Neural cell (in vitro differentiated cells): Measurements from ENCODE around the gene SPTBN1. TPM values are rescaled to one million over a fixed set of nuclear protein-coding genes. Genes with fewer than 3 reads are reported as not detected.
"Not testable (repeated sequence)": the region's sequence is repeated elsewhere in the genome, so short reads cannot be mapped to it uniquely, and the experiment has no call there.

Source experiments
- H2AFZ ChIP-seq: fragments of 200-600, 300-800 bp; sonication (generic), shearing (Covaris generic); 2 replicates; pipeline ENCODE4 v1.6.0; 2014; ENCODE audit warnings: low read depth, mild to moderate bottlenecking, antibody characterized with exemption, low read length, moderate library complexity
- H3F3A ChIP-seq: fragments of 200-600 bp; shearing (Covaris generic); 2 replicates; pipeline ENCODE4 v1.6.1; 2016; ENCODE audit warnings: mild to moderate bottlenecking, moderate library complexity, mixed read lengths, antibody characterized with exemption, low read length; ENCODE audit not compliant: insufficient read depth, poor library complexity, severe bottlenecking
- H3K27ac ChIP-seq: fragments of 200-600, 300-800 bp; sonication (generic), shearing (Covaris generic); 2 replicates; pipeline ENCODE4 v1.5.1; 2014; ENCODE audit warnings: mild to moderate bottlenecking, low read length, moderate library complexity
- H3K27me3 ChIP-seq: fragments of 300-800, 200-600 bp; sonication (generic), shearing (Covaris generic); 2 replicates; pipeline ENCODE4 v1.6.0; 2014; ENCODE audit warnings: mild to moderate bottlenecking, low read depth, low read length, moderate library complexity; ENCODE audit not compliant: insufficient read depth
- H3K36me3 ChIP-seq: fragments of 300-800, 200-600 bp; sonication (generic), shearing (Covaris generic); 2 replicates; pipeline ENCODE4 v1.5.1; 2014; ENCODE audit warnings: mild to moderate bottlenecking, antibody characterized with exemption, low read length, moderate library complexity; ENCODE audit not compliant: insufficient read depth
- H3K4me2 ChIP-seq: fragments of 300-800, 200-600 bp; sonication (generic), shearing (Covaris generic); 2 replicates; pipeline ENCODE4 v1.6.0; 2014; ENCODE audit warnings: mild to moderate bottlenecking, low read length
- H3K4me3 ChIP-seq: fragments of 300-800, 200-600 bp; sonication (generic), shearing (Covaris generic); 2 replicates; pipeline ENCODE4 v1.5.1; 2014; ENCODE audit warnings: mild to moderate bottlenecking, low read length, moderate library complexity
- H3K79me2 ChIP-seq: fragments of 200-600 bp; shearing (Covaris generic); replicated peaks from 2 replicates; pipeline ENCODE4 v1.6.0; 2014; ENCODE audit warnings: mild to moderate bottlenecking, low read length, moderate library complexity; ENCODE audit not compliant: insufficient read depth
- H3K9ac ChIP-seq: fragments of 300-800, 200-600 bp; sonication (generic), shearing (Covaris generic); 2 replicates; pipeline ENCODE4 v1.6.1; 2016; ENCODE audit warnings: mild to moderate bottlenecking, low read length, mixed read lengths
- H3K9me2 ChIP-seq: fragments of 200-600 bp; shearing (Covaris generic); 2 replicates; pipeline ENCODE4 v1.6.1; 2016; ENCODE audit warnings: mild to moderate bottlenecking, low read length, mixed read lengths; ENCODE audit not compliant: insufficient read depth
- H3K9me3 ChIP-seq: fragments of 200-600, 300-800 bp; sonication (generic), shearing (Covaris generic); 2 replicates; pipeline ENCODE4 v1.6.1; 2016; ENCODE audit warnings: mild to moderate bottlenecking, mixed run types, low read length, moderate library complexity, mixed read lengths
- H4K20me1 ChIP-seq: fragments of 200-600 bp; shearing (Covaris generic); 2 replicates; pipeline ENCODE4 v1.6.1; 2016; ENCODE audit warnings: mild to moderate bottlenecking, mixed run types; ENCODE audit not compliant: insufficient read depth
- EP300 ChIP-seq: fragments of 450-650 bp; conservative IDR thresholded peaks from 2 replicates; pipeline ENCODE4 v1.6.1; 2014; ENCODE audit warnings: antibody characterized with exemption, mild to moderate bottlenecking, moderate library complexity; ENCODE audit not compliant: poor library complexity, severe bottlenecking
- EZH2 ChIP-seq: fragments of 200-600, 300-800 bp; shearing (Covaris generic), sonication (generic); IDR thresholded peaks from 2 replicates; pipeline ENCODE4 v1.6.1; 2014; ENCODE audit warnings: antibody characterized with exemption, low read length, borderline replicate concordance, mild to moderate bottlenecking; ENCODE audit not compliant: insufficient read depth, poor library complexity, severe bottlenecking
- MXI1 ChIP-seq: fragments of 450-650 bp; conservative IDR thresholded peaks from 2 replicates; pipeline ENCODE4 v1.6.1; 2014; ENCODE audit warnings: antibody characterized with exemption, mild to moderate bottlenecking; ENCODE audit not compliant: poor library complexity, severe bottlenecking
- POLR2AphosphoS5 ChIP-seq: IDR thresholded peaks from 2 replicates; pipeline ENCODE4 v1.6.1; 2012
- RAD21 ChIP-seq: fragments of 450-650 bp; conservative IDR thresholded peaks from 2 replicates; pipeline ENCODE4 v1.6.1; 2014; ENCODE audit warnings: antibody characterized with exemption, mild to moderate bottlenecking, moderate library complexity
- SMC3 ChIP-seq: fragments of 450-650 bp; conservative IDR thresholded peaks from 2 replicates; pipeline ENCODE4 v1.6.1; 2014; ENCODE audit warnings: antibody characterized with exemption, mild to moderate bottlenecking, moderate library complexity; ENCODE audit not compliant: poor library complexity
- TAF1 ChIP-seq: IDR thresholded peaks from 2 replicates; pipeline ENCODE4 v1.6.1; 2012; ENCODE audit warnings: low read depth
- polyA plus RNA-seq: library from polyadenylated mRNA; depleted of rRNA; stranded (reverse); fragments of >200 nt; gene quantifications from 2 replicates; pipeline ENCODE4 v1.2.3, GENCODE V29; 2014
- TF ChIP-seq, protein P1 (sequence below): fragments of 450-650 bp; IDR thresholded peaks from 2 replicates; pipeline ENCODE4 v1.5.1; 2014; ENCODE audit warnings: antibody characterized with exemption, mild to moderate bottlenecking, moderate library complexity; ENCODE audit not compliant: poor library complexity, severe bottlenecking
- TF ChIP-seq, protein P2 (sequence below): IDR thresholded peaks from 2 replicates; pipeline ENCODE4 v1.6.1; 2012; ENCODE audit warnings: borderline replicate concordance

Gene SPTBN1
- polyA plus RNA-seq, 1 donor from 2014 or later = 92.1 TPM

DNA sequence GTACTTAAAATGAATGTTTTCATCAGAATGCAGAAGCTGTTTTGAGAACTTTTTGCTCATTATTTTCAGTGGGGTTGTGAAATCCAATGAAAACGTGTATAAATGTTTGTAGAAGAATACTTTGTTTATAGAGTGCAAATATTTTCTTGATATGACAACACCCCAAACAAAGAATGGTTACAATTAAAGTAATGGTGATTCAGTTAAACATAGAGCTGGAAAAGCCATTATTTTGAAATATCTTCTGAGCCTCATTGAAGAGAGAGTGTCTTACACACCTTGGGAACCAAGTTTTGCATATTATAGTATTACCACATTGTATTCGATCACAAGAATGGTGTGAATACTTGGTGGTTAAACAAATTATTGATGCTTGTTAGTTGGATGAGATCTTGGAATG lies 48.7 kb downstream of the SPTBN1 start:
- H3K9ac ChIP-seq = no peak overlapping the region
- H3F3A ChIP-seq = peaks cover 5% of the 10 kb centered on the region
- H3K27ac ChIP-seq = no peak overlapping the region
- H3K27me3 ChIP-seq = no peaks in the 10 kb centered on the region
- peaks cover 19% of the 10 kb centered on the region for H3K79me2 ChIP-seq
- no peaks in the 10 kb centered on the region for H3K9me2 ChIP-seq
- H2AFZ ChIP-seq = no peak overlapping the region
- H3K36me3 ChIP-seq = no peaks in the 10 kb centered on the region
- H4K20me1 ChIP-seq = peaks cover 10% of the 10 kb centered on the region
- no peak for TF ChIP-seq EZH2
- TF ChIP-seq, protein P1, sequence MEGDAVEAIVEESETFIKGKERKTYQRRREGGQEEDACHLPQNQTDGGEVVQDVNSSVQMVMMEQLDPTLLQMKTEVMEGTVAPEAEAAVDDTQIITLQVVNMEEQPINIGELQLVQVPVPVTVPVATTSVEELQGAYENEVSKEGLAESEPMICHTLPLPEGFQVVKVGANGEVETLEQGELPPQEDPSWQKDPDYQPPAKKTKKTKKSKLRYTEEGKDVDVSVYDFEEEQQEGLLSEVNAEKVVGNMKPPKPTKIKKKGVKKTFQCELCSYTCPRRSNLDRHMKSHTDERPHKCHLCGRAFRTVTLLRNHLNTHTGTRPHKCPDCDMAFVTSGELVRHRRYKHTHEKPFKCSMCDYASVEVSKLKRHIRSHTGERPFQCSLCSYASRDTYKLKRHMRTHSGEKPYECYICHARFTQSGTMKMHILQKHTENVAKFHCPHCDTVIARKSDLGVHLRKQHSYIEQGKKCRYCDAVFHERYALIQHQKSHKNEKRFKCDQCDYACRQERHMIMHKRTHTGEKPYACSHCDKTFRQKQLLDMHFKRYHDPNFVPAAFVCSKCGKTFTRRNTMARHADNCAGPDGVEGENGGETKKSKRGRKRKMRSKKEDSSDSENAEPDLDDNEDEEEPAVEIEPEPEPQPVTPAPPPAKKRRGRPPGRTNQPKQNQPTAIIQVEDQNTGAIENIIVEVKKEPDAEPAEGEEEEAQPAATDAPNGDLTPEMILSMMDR = no peak
- no peak for TF ChIP-seq RAD21
- no peak for TF ChIP-seq TAF1
- H3K4me2 ChIP-seq = no peak overlapping the region
- no peaks in the 10 kb centered on the region for H3K9me3 ChIP-seq
- H3K4me3 ChIP-seq = no peak overlapping the region

DNA sequence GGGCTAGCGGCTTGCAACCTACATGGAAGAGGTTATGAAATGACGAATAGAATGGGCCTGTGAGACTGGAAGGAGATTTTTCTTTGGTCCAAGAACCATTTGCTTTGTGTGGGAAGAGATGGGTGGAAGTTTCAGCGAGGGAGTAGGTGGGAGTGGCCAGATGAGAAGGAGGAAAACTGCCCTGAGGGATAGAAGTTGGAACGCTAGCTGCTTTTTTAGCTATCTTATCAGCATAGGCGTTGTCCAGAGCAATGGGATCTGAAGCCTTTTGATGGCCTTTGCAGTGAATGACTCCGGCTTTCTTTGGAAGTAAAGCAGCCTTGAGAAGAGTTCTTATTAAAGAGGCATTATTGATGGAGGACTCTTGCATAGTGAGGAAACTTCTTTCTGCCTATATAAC lies 52.4 kb downstream of the SPTBN1 start:
- Histone ChIP-seq H3K9me2 (no peaks in the 10 kb centered on the region), H3K27me3 (no peaks in the 10 kb centered on the region), H3K9ac (no peak overlapping the region), H3K4me2 (no peak overlapping the region), H2AFZ (no peak overlapping the region), H3K4me3 (no peak overlapping the region), H3K79me2 (peaks cover 26% of the 10 kb centered on the region), H3F3A (peaks cover 5% of the 10 kb centered on the region), H3K9me3 (no peaks in the 10 kb centered on the region), H3K36me3 (no peaks in the 10 kb centered on the region), H4K20me1 (peaks cover 1% of the 10 kb centered on the region), H3K27ac (no peak overlapping the region)
- TF ChIP-seq EP300 (no peak), SMC3 (no peak), RAD21 (no peak), TAF1 (no peak), MXI1 (no peak), POLR2AphosphoS5 (no peak), EZH2 (no peak)
- TF ChIP-seq, protein P2, sequence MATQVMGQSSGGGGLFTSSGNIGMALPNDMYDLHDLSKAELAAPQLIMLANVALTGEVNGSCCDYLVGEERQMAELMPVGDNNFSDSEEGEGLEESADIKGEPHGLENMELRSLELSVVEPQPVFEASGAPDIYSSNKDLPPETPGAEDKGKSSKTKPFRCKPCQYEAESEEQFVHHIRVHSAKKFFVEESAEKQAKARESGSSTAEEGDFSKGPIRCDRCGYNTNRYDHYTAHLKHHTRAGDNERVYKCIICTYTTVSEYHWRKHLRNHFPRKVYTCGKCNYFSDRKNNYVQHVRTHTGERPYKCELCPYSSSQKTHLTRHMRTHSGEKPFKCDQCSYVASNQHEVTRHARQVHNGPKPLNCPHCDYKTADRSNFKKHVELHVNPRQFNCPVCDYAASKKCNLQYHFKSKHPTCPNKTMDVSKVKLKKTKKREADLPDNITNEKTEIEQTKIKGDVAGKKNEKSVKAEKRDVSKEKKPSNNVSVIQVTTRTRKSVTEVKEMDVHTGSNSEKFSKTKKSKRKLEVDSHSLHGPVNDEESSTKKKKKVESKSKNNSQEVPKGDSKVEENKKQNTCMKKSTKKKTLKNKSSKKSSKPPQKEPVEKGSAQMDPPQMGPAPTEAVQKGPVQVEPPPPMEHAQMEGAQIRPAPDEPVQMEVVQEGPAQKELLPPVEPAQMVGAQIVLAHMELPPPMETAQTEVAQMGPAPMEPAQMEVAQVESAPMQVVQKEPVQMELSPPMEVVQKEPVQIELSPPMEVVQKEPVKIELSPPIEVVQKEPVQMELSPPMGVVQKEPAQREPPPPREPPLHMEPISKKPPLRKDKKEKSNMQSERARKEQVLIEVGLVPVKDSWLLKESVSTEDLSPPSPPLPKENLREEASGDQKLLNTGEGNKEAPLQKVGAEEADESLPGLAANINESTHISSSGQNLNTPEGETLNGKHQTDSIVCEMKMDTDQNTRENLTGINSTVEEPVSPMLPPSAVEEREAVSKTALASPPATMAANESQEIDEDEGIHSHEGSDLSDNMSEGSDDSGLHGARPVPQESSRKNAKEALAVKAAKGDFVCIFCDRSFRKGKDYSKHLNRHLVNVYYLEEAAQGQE = no peak
- TF ChIP-seq, protein P1 = no peak

DNA sequence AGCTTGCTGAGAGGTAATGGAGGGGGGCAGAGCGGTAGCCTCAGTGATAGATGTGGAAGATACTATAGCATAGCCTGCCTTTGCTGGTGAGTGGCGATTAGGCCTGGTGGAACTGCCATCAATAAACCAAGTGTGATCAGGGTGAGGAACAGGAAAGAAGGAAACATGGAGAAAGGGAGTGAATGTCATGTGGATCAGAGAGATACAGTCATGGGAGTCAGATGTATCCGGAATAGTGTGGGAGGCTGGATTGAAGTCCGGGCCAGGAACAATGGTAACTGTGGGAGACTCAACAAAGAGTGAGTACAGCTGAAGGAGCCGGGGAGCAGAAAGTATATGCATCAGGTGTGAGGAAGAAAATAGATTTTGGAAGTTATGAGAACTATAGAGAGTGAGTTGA lies 52.9 kb downstream of the SPTBN1 start:
- peaks cover 21% of the 10 kb centered on the region for H3K79me2 ChIP-seq
- not testable (repeated sequence) for H3K9me3 ChIP-seq, H4K20me1 ChIP-seq, H3K9me2 ChIP-seq, H2AFZ ChIP-seq, H3K27me3 ChIP-seq, H3K9ac ChIP-seq, H3K4me3 ChIP-seq, H3F3A ChIP-seq, H3K27ac ChIP-seq, H3K36me3 ChIP-seq, H3K4me2 ChIP-seq
